ENCODE data around the gene DSP. TPM values are rescaled to one million over a fixed set of nuclear protein-coding genes. Genes with fewer than 3 reads are reported as not detected.
A peak's percentile ranks its signal among the peaks of the same experiment; 100 is the strongest.

DSP gene
- total and polyA plus RNA-seq, 2 of the 13 experiments (the other 11 are each of a cell fraction or from before 2014, with no cell fraction given), result 89.8 to 117 TPM

- TF ChIP-seq ZNF687 (CRISPR knock-in tag; IDR thresholded peaks at IDR 0.05) (peak; percentile 48; the same call in 1 of the 2 replicates), ZNF816 (CRISPR knock-in tag; IDR thresholded peaks at IDR 0.05; ENCODE audit: borderline replicate concordance) (0 out of 2 replicates have a peak, but pooled peaks have one; percentile 46)
These were observed 43.9 kb downstream of the DSP start (continued) for GRCh38 chr6:7585287-7585930.

- ChIA-PET POLR2A (interaction anchor here (1.0 kb wide), 1 partner anchor 39 kb away, joined by 4 read pairs; no protein-coding TSS in a partner anchor), CTCF (ENCODE audit: low intra/inter-chr PET ratio, low total read pairs) (no interaction called here)
- H4K20me1 ChIP-seq (ENCODE audit: insufficient read depth, low read length), result peaks cover 25% of the 10 kb centered on the region
- FAIRE-seq (no peak), ATAC-seq (no peak; the same call in 2 of the 3 replicates), DNase-seq (ENCODE audit: low spot score) (no peak)
- peaks cover 28% of the 10 kb centered on the region for H3K79me2 ChIP-seq (ENCODE audit: insufficient read depth, low read length)
- peaks cover 26% of the 10 kb centered on the region for H3K4me1 ChIP-seq (ENCODE audit: insufficient read depth, low read length)
- no peaks in the 10 kb centered on the region for H3K27me3 ChIP-seq (ENCODE audit: control insufficient read depth in 1 of 2, insufficient read depth in 2 of 2, low read length in 2 of 2)
- no peaks in the 10 kb centered on the region for H3K9me3 ChIP-seq (ENCODE audit: low read length)
- no peak overlapping the region for H3K4me3 ChIP-seq (replicated peaks in 1 of 3; ENCODE audit: insufficient read depth in 1 of 3, low read depth in 2 of 3, low read length in 3 of 3)
- BruUV-seq (replicated peaks), result no TSS peak
- peaks cover 23 to 29% of the 10 kb centered on the region in 2 experiments for H3K36me3 ChIP-seq (replicated peaks in 1 of 2; ENCODE audit: control insufficient read depth in 1 of 2, insufficient read depth in 2 of 2, low read length in 2 of 2)
- WGBS (ENCODE audit: low lambda C conversion rate), result 82% methylated on average over 3 of the region's 3 CpGs
- in situ Hi-C loops (cut with HindIII; ENCODE audit: extremely low pct_ligation_motif_present, low pct_unique_long_range_greater_than_20kb) (no loop called here), intact Hi-C loops (cut with micrococcal nuclease; ENCODE audit: unreplicated experiment) (no loop called here)
- H2AFZ ChIP-seq (ENCODE audit: low read length), result no peak overlapping the region
- no peak overlapping the region for H3K27ac ChIP-seq (ENCODE audit: extremely low read length, insufficient read depth, low read length)
- H3K4me2 ChIP-seq (ENCODE audit: low read depth, low read length), result no peak overlapping the region
- H3K9ac ChIP-seq (ENCODE audit: insufficient read depth, low read depth, low read length), result no peak overlapping the region
- TF ChIP-seq HNF1A (IDR thresholded peaks at IDR 0.05; ENCODE audit: low read depth) (no peak), HNF1A (CRISPR knock-in tag; IDR thresholded peaks at IDR 0.05; ENCODE audit: borderline replicate concordance) (0 out of 2 replicates have a peak, but pooled peaks have one; percentile 11), KAT7 (CRISPR knock-in tag; IDR thresholded peaks at IDR 0.05; ENCODE audit: borderline replicate concordance) (no peak), POLR2A (IDR thresholded peaks at IDR 0.05; ENCODE audit: insufficient read depth in 1 of 2, low read depth in 2 of 2, low read length in 2 of 2) (peak in 1 of 2 experiments; percentile 26; a peak in 1 of 4 replicates), NFKB2 (CRISPR knock-in tag; IDR thresholded peaks at IDR 0.05; ENCODE audit: borderline replicate concordance) (no peak), FOXP1 (IDR thresholded peaks at IDR 0.05) (no peak), FOXP1 (CRISPR knock-in tag; IDR thresholded peaks at IDR 0.05) (0 out of 2 replicates have a peak, but pooled peaks have one; percentile 2), POLR2AphosphoS5 (IDR thresholded peaks at IDR 0.05; ENCODE audit: low read depth, low read length) (peak; percentile 73; the same call in 1 of the 2 replicates), ZBTB33 (CRISPR knock-in tag; IDR thresholded peaks at IDR 0.05) (peak; percentile 23; the same call in 1 of the 2 replicates), SPEN (CRISPR knock-in tag; IDR thresholded peaks at IDR 0.05; ENCODE audit: low read depth) (no peak), ZNF549 (CRISPR knock-in tag; IDR thresholded peaks at IDR 0.05) (no peak)
These were observed 46.2 kb downstream of the DSP start for GRCh38 chr6:7587631-7588100.
